ENCODE results near the gene TTLL1. TPM values are rescaled to one million over a fixed set of nuclear protein-coding genes. Genes with fewer than 3 reads are reported as not detected.

Gene TTLL1
- total and polyA plus RNA-seq, 2 donors (not counting 3 experiments of a cell fraction or from before 2014, with no cell fraction given): 9.0 to 17.0 TPM

GRCh38 chr22:43004362-43005035 is 84.7 kb downstream of the TTLL1 start:
- ChIA-PET CTCF (interaction anchor here (0.9 to 1.8 kb wide), 10 partner anchors 8 to 148 kb away, joined by 3 to 6 read pairs (median 3); partner anchors contain the start of genes ARFGAP3 and PACSIN2), POLR2A (interaction anchor here (1.3 to 1.5 kb wide), 2 partner anchors 10 to 11 kb away, joined by 3 to 5 read pairs; no protein-coding TSS in a partner anchor)
- H4K20me1 ChIP-seq (replicated peaks; ENCODE audit: control insufficient read depth, extremely low read depth, insufficient read depth, low read length): no peaks in the 10 kb centered on the region
- FAIRE-seq (no peak), DNase-seq (ENCODE audit: low read depth, low spot score) (no peak)
- peaks cover 56% of the 10 kb centered on the region for H3K4me1 ChIP-seq (ENCODE audit: control insufficient read depth, extremely low read depth, insufficient read depth, low read length)
- no peaks in the 10 kb centered on the region for H3K9me1 ChIP-seq (replicated peaks; ENCODE audit: control insufficient read depth, extremely low read depth, insufficient read depth, low read length)
- no TSS peak for BruUV-seq (replicated peaks)
- intact Hi-C loops (cut with micrococcal nuclease): loop anchor here (5.0 kb wide), 1 partner anchor 62 kb away; no protein-coding TSS in a partner anchor
- H3K9ac ChIP-seq (replicated peaks; ENCODE audit: extremely low read depth, insufficient read depth, low read length): no peak overlapping the region
- no peak overlapping the region for H3K27ac ChIP-seq (ENCODE audit: insufficient read depth, low read depth, low read length)
- H3K4me3 ChIP-seq (replicated peaks in 1 of 3; ENCODE audit: insufficient read depth in 1 of 3, low read depth in 1 of 3, low read length in 3 of 3): no peak overlapping the region
- dilution Hi-C loops (cut with MboI; ENCODE audit: extremely low pct_ligation_motif_present, low sequenced_read_pairs): no loop called here
- H3K36me3 ChIP-seq (ENCODE audit: control insufficient read depth in 2 of 2, extremely low read depth in 1 of 2, insufficient read depth in 2 of 2, low read length in 2 of 2): no peaks in the 10 kb centered on the region
- H2AFZ ChIP-seq (ENCODE audit: low read depth, low read length): no peak overlapping the region
- no peaks in the 10 kb centered on the region for H3K9me3 ChIP-seq (replicated peaks; ENCODE audit: control insufficient read depth, insufficient read depth, low read length)
- TF ChIP-seq, protein P1, sequence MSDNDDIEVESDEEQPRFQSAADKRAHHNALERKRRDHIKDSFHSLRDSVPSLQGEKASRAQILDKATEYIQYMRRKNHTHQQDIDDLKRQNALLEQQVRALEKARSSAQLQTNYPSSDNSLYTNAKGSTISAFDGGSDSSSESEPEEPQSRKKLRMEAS (IDR thresholded peaks at IDR 0.05; ENCODE audit: insufficient read depth, insufficient read length): no peak
- TF ChIP-seq POLR2A (IDR thresholded peaks at IDR 0.05; ENCODE audit: low read depth, low read length) (no peak), EZH2 (IDR thresholded peaks at IDR 0.05; ENCODE audit: borderline replicate concordance, low read depth, low read length, severe bottlenecking) (no peak), GATA2 (IDR thresholded peaks at IDR 0.05; ENCODE audit: insufficient read depth, insufficient read length, low read depth, low read length) (no peak), MYC (IDR thresholded peaks at IDR 0.05; ENCODE audit: low read depth, low read length) (no peak), POLR2AphosphoS5 (IDR thresholded peaks at IDR 0.05; ENCODE audit: insufficient read depth, low read depth, low read length) (no peak)
- TF ChIP-seq, protein P2, sequence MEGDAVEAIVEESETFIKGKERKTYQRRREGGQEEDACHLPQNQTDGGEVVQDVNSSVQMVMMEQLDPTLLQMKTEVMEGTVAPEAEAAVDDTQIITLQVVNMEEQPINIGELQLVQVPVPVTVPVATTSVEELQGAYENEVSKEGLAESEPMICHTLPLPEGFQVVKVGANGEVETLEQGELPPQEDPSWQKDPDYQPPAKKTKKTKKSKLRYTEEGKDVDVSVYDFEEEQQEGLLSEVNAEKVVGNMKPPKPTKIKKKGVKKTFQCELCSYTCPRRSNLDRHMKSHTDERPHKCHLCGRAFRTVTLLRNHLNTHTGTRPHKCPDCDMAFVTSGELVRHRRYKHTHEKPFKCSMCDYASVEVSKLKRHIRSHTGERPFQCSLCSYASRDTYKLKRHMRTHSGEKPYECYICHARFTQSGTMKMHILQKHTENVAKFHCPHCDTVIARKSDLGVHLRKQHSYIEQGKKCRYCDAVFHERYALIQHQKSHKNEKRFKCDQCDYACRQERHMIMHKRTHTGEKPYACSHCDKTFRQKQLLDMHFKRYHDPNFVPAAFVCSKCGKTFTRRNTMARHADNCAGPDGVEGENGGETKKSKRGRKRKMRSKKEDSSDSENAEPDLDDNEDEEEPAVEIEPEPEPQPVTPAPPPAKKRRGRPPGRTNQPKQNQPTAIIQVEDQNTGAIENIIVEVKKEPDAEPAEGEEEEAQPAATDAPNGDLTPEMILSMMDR (IDR thresholded peaks at IDR 0.05; ENCODE audit: extremely low read depth in 1 of 2, insufficient read depth in 1 of 2, low read depth in 1 of 2, low read length in 2 of 2): no peak
- no peaks in the 10 kb centered on the region for H3K27me3 ChIP-seq (ENCODE audit: control insufficient read depth in 2 of 2, insufficient read depth in 2 of 2, low read length in 2 of 2)
- H3K79me2 ChIP-seq (ENCODE audit: control insufficient read depth, insufficient read depth, low read length): peaks cover 81% of the 10 kb centered on the region
- no peak overlapping the region for H3K4me2 ChIP-seq (ENCODE audit: insufficient read depth, low read length)
